Panc1 (cell line): ENCODE measurements around the gene LIPE. TPM values are rescaled to one million over a fixed set of nuclear protein-coding genes. Genes with fewer than 3 reads are reported as not detected.

ENCODE experiments used
- ATAC-seq: fragments of 200-7000 bp; cut with Tn5 transposase; 2 replicates; pipeline ENCODE4 v1.9.1; 2020; ENCODE audit warnings: mild to moderate bottlenecking, moderate library complexity
- BruUV-seq: library from RNA; stranded (reverse); fragments of 400-500 nt; replicated peaks from 2 replicates; lab custom pipeline; 2021; lab: Mats Ljungman, UMichigan
- CTCF ChIA-PET: fragments of 300-600 bp; sonication (Branson Sonifier 250); formaldehyde crosslinking; loops from one replicate; lab custom pipeline; 2022; ENCODE audit warnings: antibody characterized with exemption; lab: Charles Lee
- POLR2A ChIA-PET: fragments of 300-600 bp; sonication (Branson Sonifier 250); formaldehyde crosslinking; loops from one replicate; lab custom pipeline; 2022; ENCODE audit warnings: antibody characterized with exemption; lab: Charles Lee
- DNase-seq: peaks from one replicate; pipeline ENCODE4 v3.0.0-alpha.2; 2010; ENCODE audit warnings: low read depth, low spot score
- H3K27ac ChIP-seq: 2 replicates; pipeline ENCODE4 v1.5.1; 2011; ENCODE audit warnings: mild to moderate bottlenecking, low read length, inconsistent platforms
- H3K27me3 ChIP-seq: fragments of 200-500 bp; sonication (Bioruptor generic); 2 replicates; pipeline ENCODE4 v1.6.0; 2014; ENCODE audit warnings: low read length, inconsistent platforms; ENCODE audit not compliant: control insufficient read depth, insufficient read depth
- H3K36me3 ChIP-seq: fragments of 200-500 bp; sonication (Bioruptor generic); 2 replicates; pipeline ENCODE4 v1.5.1; 2014; ENCODE audit warnings: inconsistent platforms, mild to moderate bottlenecking, low read length, moderate library complexity; ENCODE audit not compliant: control insufficient read depth, insufficient read depth
- H3K4me1 ChIP-seq: 2 replicates; pipeline ENCODE4 v1.5.1; 2011; ENCODE audit warnings: inconsistent platforms, mild to moderate bottlenecking, low read length, moderate library complexity; ENCODE audit not compliant: control insufficient read depth, insufficient read depth
- H3K4me3 ChIP-seq, 2 experiments: 2 replicates each; pipeline ENCODE4 v1.5.1; 2011 to 2012; ENCODE audit warnings: low read depth in 2 of 2, low read length in 2 of 2, mild to moderate bottlenecking in 2 of 2, inconsistent platforms in 1 of 2, moderate library complexity in 1 of 2
- H3K9me3 ChIP-seq: fragments of 200-500 bp; sonication (Bioruptor generic); 2 replicates; pipeline ENCODE4 v1.5.1; 2014; ENCODE audit warnings: low read depth, mild to moderate bottlenecking, inconsistent platforms, low read length, moderate library complexity; ENCODE audit not compliant: control insufficient read depth, insufficient read depth
- POLR2AphosphoS5 ChIP-seq: IDR thresholded peaks from 2 replicates; pipeline ENCODE4 v1.6.1; 2012; ENCODE audit warnings: mild to moderate bottlenecking, low read depth, low read length, moderate library complexity
- SIN3A ChIP-seq: IDR thresholded peaks from 2 replicates; pipeline ENCODE4 v1.6.1; 2012; ENCODE audit warnings: low read depth, mild to moderate bottlenecking, low read length, moderate library complexity, borderline replicate concordance; ENCODE audit not compliant: insufficient read depth
- TCF7L2 ChIP-seq: IDR thresholded peaks from 2 replicates; pipeline ENCODE4 v1.6.1; 2011; ENCODE audit warnings: mild to moderate bottlenecking, low read depth, low read length, inconsistent platforms
- in situ Hi-C: cut with HindIII; loops from 2 replicates; pipeline ENCODE4 v1.10.0; 2016; ENCODE audit warnings: low sequenced_read_pairs, low pct_unique_long_range_greater_than_20kb
- intact Hi-C: fragments of 100-400 bp; cut with micrococcal nuclease; formaldehyde crosslinking; loops from one replicate; pipeline ENCODE4 v1.10.0; 2022; ENCODE audit not compliant: unreplicated experiment
- total RNA-seq: library from RNA; stranded (reverse); gene quantifications from one replicate; pipeline ENCODE4 v1.2.1, GENCODE V29; 2021; ENCODE audit not compliant: unreplicated experiment
- TF ChIP-seq, protein P1 (sequence below), 2 experiments: IDR thresholded peaks; 2 replicates each; pipeline ENCODE4 v1.6.1; 2011 to 2012; ENCODE audit warnings: low read depth in 2 of 2, control low read depth in 1 of 2, low read length in 1 of 2, mild to moderate bottlenecking in 1 of 2, moderate library complexity in 1 of 2; ENCODE audit not compliant: insufficient read depth in 1 of 2
- TF ChIP-seq, protein P2 (sequence below): fragments of 450-650 bp; IDR thresholded peaks from 2 replicates; pipeline ENCODE4 v1.5.1; 2017; ENCODE audit warnings: mild to moderate bottlenecking

The LIPE gene
- total RNA-seq, 1 experiment from 2014 or later, result 3.4 TPM

DNA sequence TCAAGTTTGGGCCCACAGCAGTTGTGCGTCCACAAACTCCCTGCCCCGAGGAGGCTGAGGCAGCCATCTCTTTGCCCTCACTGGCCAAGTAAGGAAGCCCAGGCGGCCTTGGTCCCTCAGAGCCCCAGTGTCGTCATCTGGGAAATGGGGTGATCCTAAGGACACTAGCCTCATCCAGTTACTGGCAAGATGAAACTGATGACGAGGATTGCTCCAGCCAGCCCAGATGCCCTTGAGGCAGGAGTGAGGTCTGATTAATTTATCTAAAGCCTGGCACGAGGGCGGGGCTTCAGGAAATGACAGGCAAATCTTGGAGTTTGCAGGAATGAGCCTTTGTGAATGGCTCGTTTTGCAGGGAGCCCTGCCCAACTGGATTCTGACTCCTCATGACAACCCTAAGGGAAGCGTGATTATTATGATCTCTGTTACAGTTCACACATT lies 5.6 kb downstream of the LIPE start:
- TF ChIP-seq SIN3A (no peak), TCF7L2 (no peak), POLR2AphosphoS5 (no peak)
- TF ChIP-seq, protein P1, sequence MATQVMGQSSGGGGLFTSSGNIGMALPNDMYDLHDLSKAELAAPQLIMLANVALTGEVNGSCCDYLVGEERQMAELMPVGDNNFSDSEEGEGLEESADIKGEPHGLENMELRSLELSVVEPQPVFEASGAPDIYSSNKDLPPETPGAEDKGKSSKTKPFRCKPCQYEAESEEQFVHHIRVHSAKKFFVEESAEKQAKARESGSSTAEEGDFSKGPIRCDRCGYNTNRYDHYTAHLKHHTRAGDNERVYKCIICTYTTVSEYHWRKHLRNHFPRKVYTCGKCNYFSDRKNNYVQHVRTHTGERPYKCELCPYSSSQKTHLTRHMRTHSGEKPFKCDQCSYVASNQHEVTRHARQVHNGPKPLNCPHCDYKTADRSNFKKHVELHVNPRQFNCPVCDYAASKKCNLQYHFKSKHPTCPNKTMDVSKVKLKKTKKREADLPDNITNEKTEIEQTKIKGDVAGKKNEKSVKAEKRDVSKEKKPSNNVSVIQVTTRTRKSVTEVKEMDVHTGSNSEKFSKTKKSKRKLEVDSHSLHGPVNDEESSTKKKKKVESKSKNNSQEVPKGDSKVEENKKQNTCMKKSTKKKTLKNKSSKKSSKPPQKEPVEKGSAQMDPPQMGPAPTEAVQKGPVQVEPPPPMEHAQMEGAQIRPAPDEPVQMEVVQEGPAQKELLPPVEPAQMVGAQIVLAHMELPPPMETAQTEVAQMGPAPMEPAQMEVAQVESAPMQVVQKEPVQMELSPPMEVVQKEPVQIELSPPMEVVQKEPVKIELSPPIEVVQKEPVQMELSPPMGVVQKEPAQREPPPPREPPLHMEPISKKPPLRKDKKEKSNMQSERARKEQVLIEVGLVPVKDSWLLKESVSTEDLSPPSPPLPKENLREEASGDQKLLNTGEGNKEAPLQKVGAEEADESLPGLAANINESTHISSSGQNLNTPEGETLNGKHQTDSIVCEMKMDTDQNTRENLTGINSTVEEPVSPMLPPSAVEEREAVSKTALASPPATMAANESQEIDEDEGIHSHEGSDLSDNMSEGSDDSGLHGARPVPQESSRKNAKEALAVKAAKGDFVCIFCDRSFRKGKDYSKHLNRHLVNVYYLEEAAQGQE (IDR thresholded peaks at IDR 0.05; ENCODE audit: insufficient read depth in 1 of 2, low read depth in 2 of 2, low read length in 1 of 2), result no peak
- TF ChIP-seq, protein P2, sequence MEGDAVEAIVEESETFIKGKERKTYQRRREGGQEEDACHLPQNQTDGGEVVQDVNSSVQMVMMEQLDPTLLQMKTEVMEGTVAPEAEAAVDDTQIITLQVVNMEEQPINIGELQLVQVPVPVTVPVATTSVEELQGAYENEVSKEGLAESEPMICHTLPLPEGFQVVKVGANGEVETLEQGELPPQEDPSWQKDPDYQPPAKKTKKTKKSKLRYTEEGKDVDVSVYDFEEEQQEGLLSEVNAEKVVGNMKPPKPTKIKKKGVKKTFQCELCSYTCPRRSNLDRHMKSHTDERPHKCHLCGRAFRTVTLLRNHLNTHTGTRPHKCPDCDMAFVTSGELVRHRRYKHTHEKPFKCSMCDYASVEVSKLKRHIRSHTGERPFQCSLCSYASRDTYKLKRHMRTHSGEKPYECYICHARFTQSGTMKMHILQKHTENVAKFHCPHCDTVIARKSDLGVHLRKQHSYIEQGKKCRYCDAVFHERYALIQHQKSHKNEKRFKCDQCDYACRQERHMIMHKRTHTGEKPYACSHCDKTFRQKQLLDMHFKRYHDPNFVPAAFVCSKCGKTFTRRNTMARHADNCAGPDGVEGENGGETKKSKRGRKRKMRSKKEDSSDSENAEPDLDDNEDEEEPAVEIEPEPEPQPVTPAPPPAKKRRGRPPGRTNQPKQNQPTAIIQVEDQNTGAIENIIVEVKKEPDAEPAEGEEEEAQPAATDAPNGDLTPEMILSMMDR, result no peak
- ATAC-seq, result no peak
- POLR2A ChIA-PET, result no interaction called here
- no peaks in the 10 kb centered on the region for H3K27me3 ChIP-seq
- H3K36me3 ChIP-seq, result no peaks in the 10 kb centered on the region
- no peaks in the 10 kb centered on the region; the same call in 1 of the 2 replicates for H3K4me1 ChIP-seq
- CTCF ChIA-PET, result interaction anchor here (1.0 kb wide), 1 partner anchor 17 kb away, joined by 3 read pairs; no protein-coding TSS in a partner anchor
- no TSS peak for BruUV-seq
- no peak for DNase-seq
- H3K9me3 ChIP-seq, result no peaks in the 10 kb centered on the region
- no peak overlapping the region for H3K4me3 ChIP-seq
- intact Hi-C loops (no loop called here), in situ Hi-C loops (no loop called here)
- no peak overlapping the region for H3K27ac ChIP-seq

DNA sequence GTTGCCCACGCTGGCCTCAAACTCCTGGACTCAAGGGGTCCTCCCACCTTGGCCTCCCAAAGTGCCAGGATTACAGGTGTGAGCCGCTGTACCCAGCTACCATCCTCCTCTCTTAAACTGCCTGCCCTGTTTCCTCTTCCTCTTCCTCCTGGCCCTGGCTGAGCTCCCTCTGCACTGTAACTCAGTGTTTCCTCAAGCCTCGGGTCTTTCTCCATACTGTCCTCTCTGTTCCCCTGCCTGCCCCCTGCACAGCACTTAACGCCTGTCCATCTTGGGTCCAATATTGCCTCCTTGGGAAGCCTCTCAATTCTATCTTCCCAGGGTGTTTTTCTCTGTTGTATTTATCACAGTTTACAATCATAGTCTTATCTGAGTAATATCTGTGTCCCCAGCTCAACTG lies 6.1 kb downstream of the LIPE start:
- DNase-seq, result no peak
- ChIA-PET CTCF (interaction anchor here (0.7 to 1.0 kb wide), 2 partner anchors 18 to 1380 kb away, joined by 3 to 4 read pairs; no protein-coding TSS in a partner anchor), POLR2A (no interaction called here)
- H3K4me3 ChIP-seq, result no peak overlapping the region
- no peaks in the 10 kb centered on the region for H3K36me3 ChIP-seq
- H3K27ac ChIP-seq, result no peak overlapping the region
- BruUV-seq, result no TSS peak
- no peaks in the 10 kb centered on the region for H3K27me3 ChIP-seq
- in situ Hi-C loops (no loop called here), intact Hi-C loops (no loop called here)
- H3K4me1 ChIP-seq, result no peaks in the 10 kb centered on the region; the same call in 1 of the 2 replicates
- TF ChIP-seq SIN3A (no peak), TCF7L2 (no peak), POLR2AphosphoS5 (no peak)
- TF ChIP-seq, protein P2, result no peak
- TF ChIP-seq, protein P1 (IDR thresholded peaks at IDR 0.05; ENCODE audit: insufficient read depth in 1 of 2, low read depth in 2 of 2, low read length in 1 of 2), result no peak
- ATAC-seq, result no peak
- no peaks in the 10 kb centered on the region for H3K9me3 ChIP-seq
